GM21737 (cell line): ENCODE results near the gene SH3BP4.
"Not testable (repeated sequence)": the region's sequence is repeated elsewhere in the genome, so short reads cannot be mapped to it uniquely, and the experiment has no call there.

ENCODE experiments used
- ATAC-seq: cut with Tn5 transposase; IDR thresholded peaks from one replicate; pipeline ENCODE4 v1.9.1; 2021; ENCODE audit warnings: mild to moderate bottlenecking, moderate library complexity; ENCODE audit not compliant: unreplicated experiment

SH3BP4 gene

GRCh38 chr2:235009081-235009480, 57.3 kb downstream of the SH3BP4 start:
- no peak for ATAC-seq

GRCh38 chr2:235010117-235010714, 58.4 kb downstream of the SH3BP4 start:
- no peak for ATAC-seq

GRCh38 chr2:235011607-235011928, 59.8 kb downstream of the SH3BP4 start:
- ATAC-seq = no peak

DNA sequence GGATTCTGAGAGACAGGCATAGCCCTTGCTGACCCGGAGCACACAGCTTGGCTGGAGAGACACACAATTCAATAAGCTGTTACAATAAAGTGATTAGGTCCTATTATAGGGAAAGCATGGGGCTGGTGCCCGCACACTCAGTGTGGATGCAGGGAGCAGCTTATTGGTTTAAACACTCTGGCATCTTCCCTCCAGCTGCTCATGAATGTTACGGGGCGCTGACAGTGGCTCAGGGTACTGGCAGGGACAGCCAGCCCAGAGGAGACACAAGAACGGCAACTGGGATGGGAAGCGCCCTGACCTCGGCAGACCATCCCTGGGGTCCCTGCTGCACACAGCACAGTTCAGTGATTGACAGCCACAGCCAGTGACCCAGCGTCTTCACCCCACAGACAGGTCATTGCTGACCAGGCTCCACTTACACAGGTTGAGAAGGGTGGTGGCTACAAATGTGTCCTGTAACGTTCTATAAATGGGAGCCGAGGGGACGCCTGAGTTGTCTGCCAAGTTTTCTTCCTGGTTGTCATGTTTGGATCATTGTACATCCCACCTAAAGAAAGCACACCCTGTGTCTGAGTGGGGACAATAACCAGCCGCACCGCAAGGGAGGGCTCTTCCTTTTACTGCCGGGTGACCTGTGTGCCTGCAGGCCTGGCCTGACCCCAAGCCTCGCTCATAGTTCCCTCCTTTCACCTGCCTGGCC, 60.3 kb downstream of the SH3BP4 start:
- ATAC-seq = no peak

- ATAC-seq = no peak
Measured at GRCh38 chr2:235017441-235017840, 65.6 kb downstream of the SH3BP4 start.

DNA sequence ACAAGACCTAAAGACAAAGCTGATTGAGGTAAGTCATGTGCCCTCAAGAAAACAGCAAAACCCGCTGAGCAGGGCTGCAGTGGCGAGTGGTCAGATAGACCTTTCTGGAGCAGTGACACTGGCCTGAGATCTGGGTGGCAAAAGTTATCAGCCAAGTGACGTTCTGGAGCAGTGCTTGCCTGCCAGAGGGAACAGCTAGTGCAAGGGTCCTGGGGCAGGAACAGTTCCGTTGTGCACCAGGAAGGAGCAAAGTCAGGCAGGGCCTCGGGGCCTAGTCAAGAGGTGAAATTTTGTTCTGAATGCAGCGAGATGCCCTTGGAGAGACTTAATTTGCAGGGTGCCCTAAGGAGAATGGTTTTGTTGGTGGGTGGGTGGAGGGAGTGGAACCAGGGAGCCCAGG, 67.0 kb downstream of the SH3BP4 start:
- no peak for ATAC-seq

DNA sequence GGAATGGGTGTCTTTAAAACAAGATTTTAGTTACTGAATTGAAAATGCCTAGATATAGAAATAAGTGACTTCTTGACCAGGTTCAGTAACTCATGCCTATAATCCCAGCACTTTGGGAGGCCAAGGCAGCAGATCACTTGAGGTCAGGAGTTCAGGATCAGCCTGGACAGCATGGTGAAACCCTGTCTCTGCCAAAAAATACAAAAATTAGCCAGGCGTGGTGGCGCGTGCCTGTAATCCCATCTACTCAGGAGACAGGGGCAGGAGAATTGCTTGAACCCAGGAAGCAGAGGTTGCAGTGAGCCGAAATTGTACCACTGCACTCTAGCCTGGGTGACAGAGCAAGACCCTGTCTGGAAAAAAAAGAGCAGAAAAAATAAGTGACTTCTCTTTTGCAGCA, 68.3 kb downstream of the SH3BP4 start:
- not testable (repeated sequence) for ATAC-seq

DNA sequence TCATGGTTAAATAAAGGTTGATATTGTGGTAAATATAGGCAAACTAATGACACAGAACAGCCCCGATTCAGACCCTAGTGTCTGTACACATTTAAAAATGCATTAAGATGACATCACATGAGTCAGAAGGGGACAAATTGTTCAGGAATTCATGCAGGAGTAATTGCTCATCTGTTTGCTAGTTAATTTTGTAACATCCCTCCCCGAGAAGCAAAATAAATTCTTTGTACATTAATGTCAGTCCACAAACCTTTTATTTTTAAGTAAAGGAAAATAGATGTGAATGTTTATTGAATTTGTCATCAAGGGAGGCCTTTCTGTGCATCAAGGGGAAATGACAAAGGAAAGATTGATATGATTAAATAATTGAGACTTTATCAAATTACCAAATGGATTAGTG, 69.9 kb downstream of the SH3BP4 start:
- ATAC-seq = no peak

DNA sequence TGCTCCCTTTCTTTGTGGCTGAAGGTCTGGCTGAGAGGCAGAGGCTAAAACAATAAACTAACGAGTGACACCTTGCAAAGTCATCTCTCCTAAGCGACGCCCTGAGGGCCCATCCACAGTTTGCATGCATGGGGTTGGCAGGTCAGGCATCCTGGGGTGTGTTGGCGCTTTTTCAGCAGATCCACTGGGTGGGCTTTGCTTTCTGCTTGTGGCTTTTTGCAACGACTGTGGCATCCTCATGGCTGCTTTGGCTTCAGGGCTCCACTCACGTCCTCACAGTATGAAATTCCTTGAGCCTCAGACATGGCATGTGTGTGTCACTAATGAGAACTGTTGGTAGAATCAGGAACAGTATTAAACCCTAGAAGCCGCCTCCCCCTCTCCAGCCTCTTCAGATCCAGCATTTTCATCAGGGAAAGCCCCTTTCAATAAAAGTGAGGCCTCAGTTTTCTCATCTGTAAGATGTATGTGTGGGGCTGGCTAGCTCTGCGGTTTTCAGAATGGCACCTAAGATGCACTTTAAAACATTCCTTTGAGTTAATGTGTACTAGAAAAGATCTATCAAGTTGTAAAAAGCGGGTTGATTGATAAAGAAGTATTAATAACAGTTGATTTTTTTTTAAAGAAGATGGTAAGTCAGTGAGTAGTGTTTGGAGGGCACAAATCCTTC, 72.5 kb downstream of the SH3BP4 start:
- no peak for ATAC-seq

- ATAC-seq = no peak
Measured at GRCh38 chr2:235024931-235025773, 73.3 kb downstream of the SH3BP4 start.

- no peak for ATAC-seq
Measured at GRCh38 chr2:235025800-235026536, 74.2 kb downstream of the SH3BP4 start.

- ATAC-seq = no peak
Measured at GRCh38 chr2:235026649-235027557, 75.1 kb downstream of the SH3BP4 start.

DNA sequence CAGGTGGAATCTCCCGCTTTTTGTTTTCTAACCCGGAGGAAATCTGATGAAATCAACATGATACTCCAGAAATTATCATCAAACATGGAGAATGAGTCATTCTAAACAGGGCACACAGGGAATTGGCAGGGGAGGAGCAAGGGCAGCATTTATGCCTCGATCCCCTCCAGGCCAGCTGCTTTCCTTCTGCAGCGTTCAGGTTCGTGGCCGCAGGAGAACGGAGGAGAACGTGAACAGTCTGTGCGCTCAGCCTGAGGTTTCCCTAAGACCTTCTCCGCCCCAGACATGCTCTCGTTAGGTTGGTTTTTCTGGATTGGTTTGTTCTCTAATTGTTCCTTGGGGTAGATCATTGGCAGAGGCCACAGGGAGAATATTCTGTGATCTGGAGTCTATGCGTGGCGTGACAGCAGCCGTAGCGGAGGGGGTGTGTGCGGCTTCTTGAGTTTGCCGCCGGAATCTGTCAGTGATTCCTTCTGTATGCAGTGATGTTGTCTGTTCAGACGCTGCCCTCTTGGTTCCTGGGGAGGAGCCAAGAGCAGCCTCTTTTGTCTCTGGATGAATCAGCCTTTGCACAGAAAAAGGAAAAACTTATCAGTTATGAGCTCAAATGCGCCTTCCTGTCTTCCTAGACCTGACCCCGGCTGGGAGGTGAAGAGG, 75.9 kb downstream of the SH3BP4 start:
- no peak for ATAC-seq

- ATAC-seq = no peak
Measured at GRCh38 chr2:235028646-235029045, 76.8 kb downstream of the SH3BP4 start.

- ATAC-seq = no peak
Measured at GRCh38 chr2:235029054-235029453, 77.2 kb downstream of the SH3BP4 start.

DNA sequence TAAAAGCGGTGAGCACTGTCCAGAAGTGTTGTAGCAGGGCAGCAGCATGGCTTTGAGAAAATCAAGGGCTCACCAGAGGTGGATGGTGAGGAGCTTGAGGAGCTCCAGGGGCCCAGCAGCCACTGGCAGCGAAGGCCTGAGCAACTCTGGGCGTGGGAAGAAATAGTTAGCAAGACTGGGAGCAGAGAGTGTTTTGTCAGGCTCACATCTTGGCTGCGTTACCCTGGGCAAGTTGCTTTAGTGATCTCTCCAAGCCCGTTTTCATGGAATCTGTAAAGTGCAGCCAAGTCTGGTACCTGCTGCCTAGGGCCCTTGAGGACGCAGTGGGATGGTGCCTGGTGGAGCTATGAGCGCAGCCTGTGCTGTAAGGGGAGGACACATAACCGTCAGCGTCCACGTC, 78.3 kb downstream of the SH3BP4 start:
- ATAC-seq = no peak

GRCh38 chr2:235030936-235031335, 79.1 kb downstream of the SH3BP4 start:
- no peak for ATAC-seq

DNA sequence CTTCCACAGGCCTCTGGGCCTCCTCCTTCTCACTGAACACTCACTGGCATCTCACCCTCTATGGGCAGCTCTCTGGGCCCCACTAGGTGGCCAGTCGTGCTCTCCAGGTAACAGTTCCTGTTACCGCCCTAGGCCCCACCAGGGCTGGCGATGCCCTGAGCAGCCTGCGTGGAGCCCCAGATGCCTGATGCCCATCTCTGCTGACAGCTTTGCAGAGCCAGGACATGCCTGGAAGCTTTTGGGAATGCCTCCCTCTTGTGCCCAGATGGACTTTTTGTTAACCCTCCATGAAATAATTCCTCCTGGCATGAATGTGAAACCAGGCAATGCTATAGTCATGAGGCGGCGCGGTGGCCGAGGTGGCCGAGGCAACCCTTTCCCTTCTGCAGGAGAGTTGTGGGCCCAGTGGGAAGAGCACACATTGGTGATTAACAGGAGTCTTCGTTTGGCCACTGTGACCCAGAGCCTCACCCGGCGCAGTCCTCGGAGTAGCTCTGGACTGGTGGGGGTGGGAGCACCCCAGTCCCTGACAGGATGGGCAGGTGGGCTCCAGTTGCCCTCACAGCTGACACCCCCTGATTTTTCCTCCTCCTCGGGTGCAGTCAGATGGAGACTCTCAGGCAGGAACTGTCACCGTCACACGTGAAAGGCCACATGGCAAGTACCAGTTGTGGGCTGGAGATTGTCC, 80.0 kb downstream of the SH3BP4 start:
- ATAC-seq = no peak

DNA sequence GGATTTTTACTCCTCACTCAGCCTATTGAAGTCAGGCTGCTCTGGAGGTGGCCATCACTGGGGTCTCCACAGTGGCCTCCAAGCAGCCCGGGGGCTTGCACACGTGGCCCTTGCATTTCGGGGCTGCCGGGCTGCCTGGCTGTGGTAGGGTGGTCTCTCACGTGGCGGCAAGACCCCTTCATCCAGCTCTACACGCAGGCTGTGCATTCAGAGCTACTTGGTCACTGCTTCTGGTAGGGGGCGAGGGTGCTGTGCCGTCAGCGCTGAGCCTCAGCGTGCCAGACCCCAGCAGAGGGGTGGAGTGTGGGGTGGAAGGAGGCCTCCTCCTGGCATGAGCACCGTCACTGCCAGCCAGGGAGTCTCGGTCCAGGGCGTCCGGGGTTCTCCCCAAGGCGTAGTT, 80.6 kb downstream of the SH3BP4 start:
- no peak for ATAC-seq
